MM.1S (cell line): ENCODE data around the gene SLC28A1.

Experiments used
- DNase-seq: peaks from one replicate; pipeline ENCODE4 v3.0.0-alpha.2; 2015
- H2AFZ ChIP-seq: fragments of 300-600 bp; sonication (generic); 2 replicates; pipeline ENCODE4 v1.6.0; 2016; ENCODE audit warnings: antibody characterized with exemption, low read length
- H3F3A ChIP-seq: fragments of 300-600 bp; sonication (generic); 2 replicates; pipeline ENCODE4 v1.6.1; 2016; ENCODE audit warnings: mild to moderate bottlenecking, antibody characterized with exemption, low read length, moderate library complexity, mixed read lengths; ENCODE audit not compliant: insufficient read depth
- H3K27ac ChIP-seq: fragments of 300-600 bp; sonication (generic); 2 replicates; pipeline ENCODE4 v1.5.1; 2016; ENCODE audit warnings: mild to moderate bottlenecking, low read length
- H3K27me3 ChIP-seq: fragments of 300-600 bp; sonication (generic); replicated peaks from 2 replicates; pipeline ENCODE4 v1.6.0; 2016; ENCODE audit warnings: low read length; ENCODE audit not compliant: insufficient read depth
- H3K36me3 ChIP-seq: fragments of 300-600 bp; sonication (generic); replicated peaks from 2 replicates; pipeline ENCODE4 v1.6.1; 2016; ENCODE audit warnings: mild to moderate bottlenecking, low read length, mixed read lengths; ENCODE audit not compliant: insufficient read depth
- H3K4me1 ChIP-seq: fragments of 300-600 bp; sonication (generic); 2 replicates; pipeline ENCODE4 v1.6.1; 2016; ENCODE audit warnings: low read length, mixed read lengths
- H3K4me2 ChIP-seq: fragments of 300-600 bp; sonication (generic); 2 replicates; pipeline ENCODE4 v1.6.0; 2016; ENCODE audit warnings: low read depth, low read length
- H3K4me3 ChIP-seq: fragments of 300-600 bp; sonication (generic); 2 replicates; pipeline ENCODE4 v1.5.1; 2016; ENCODE audit warnings: low read length, mixed read lengths
- H3K79me2 ChIP-seq: fragments of 300-600 bp; sonication (generic); 2 replicates; pipeline ENCODE4 v1.6.1; 2016; ENCODE audit warnings: mixed run types, low read length, mixed read lengths
- H3K9ac ChIP-seq: fragments of 300-600 bp; sonication (generic); 2 replicates; pipeline ENCODE4 v1.6.1; 2016; ENCODE audit warnings: low read length, mixed read lengths
- H3K9me2 ChIP-seq: fragments of 300-600 bp; sonication (generic); replicated peaks from 2 replicates; pipeline ENCODE4 v1.6.1; 2016; ENCODE audit warnings: mild to moderate bottlenecking, low read length, mixed read lengths; ENCODE audit not compliant: insufficient read depth
- H3K9me3 ChIP-seq: fragments of 300-600 bp; sonication (generic); replicated peaks from 2 replicates; pipeline ENCODE4 v1.6.1; 2016; ENCODE audit warnings: mild to moderate bottlenecking, low read length, mixed read lengths; ENCODE audit not compliant: insufficient read depth
- H4K20me1 ChIP-seq: fragments of 300-600 bp; sonication (generic); 2 replicates; pipeline ENCODE4 v1.6.1; 2016; ENCODE audit warnings: mild to moderate bottlenecking, low read length, moderate library complexity, mixed read lengths; ENCODE audit not compliant: insufficient read depth
- EZH2 ChIP-seq: fragments of 300-600 bp; sonication (generic); optimal IDR thresholded peaks from 2 replicates; pipeline ENCODE3; 2017; ENCODE audit warnings: low read depth, mild to moderate bottlenecking, antibody characterized with exemption, low read length, mixed read lengths
- EZH2phosphoT487 ChIP-seq: fragments of 300-600 bp; sonication (generic); IDR thresholded peaks from 2 replicates; pipeline ENCODE4 v1.6.1; 2018; ENCODE audit warnings: antibody characterized with exemption, low read length
- TF ChIP-seq, protein P1 (sequence below): fragments of 300-600 bp; sonication (generic); IDR thresholded peaks from 2 replicates; pipeline ENCODE4 v1.5.1; 2016; ENCODE audit warnings: antibody characterized with exemption, low read length, mixed read lengths

SLC28A1 gene

DNA sequence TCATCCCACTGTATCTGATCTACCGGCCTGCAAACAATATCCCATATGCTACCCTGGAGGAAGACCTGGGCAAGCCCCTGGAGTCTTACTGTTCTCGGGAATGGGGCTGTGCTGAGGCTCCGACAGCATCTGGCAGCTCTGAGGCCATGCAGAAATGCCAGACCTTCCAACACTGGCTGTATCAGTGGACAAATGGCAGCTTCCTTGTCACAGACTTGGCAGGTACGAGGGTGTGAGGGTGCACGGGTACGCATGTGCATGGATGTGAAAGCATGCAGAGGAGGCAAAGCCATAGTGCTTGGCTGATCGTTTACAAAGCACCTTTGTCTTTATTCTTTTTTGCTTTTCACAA is 20.0 kb upstream of the SLC28A1 start:
- H3K9ac ChIP-seq = no peak overlapping the region
- TF ChIP-seq, protein P1, sequence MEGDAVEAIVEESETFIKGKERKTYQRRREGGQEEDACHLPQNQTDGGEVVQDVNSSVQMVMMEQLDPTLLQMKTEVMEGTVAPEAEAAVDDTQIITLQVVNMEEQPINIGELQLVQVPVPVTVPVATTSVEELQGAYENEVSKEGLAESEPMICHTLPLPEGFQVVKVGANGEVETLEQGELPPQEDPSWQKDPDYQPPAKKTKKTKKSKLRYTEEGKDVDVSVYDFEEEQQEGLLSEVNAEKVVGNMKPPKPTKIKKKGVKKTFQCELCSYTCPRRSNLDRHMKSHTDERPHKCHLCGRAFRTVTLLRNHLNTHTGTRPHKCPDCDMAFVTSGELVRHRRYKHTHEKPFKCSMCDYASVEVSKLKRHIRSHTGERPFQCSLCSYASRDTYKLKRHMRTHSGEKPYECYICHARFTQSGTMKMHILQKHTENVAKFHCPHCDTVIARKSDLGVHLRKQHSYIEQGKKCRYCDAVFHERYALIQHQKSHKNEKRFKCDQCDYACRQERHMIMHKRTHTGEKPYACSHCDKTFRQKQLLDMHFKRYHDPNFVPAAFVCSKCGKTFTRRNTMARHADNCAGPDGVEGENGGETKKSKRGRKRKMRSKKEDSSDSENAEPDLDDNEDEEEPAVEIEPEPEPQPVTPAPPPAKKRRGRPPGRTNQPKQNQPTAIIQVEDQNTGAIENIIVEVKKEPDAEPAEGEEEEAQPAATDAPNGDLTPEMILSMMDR = no peak

DNA sequence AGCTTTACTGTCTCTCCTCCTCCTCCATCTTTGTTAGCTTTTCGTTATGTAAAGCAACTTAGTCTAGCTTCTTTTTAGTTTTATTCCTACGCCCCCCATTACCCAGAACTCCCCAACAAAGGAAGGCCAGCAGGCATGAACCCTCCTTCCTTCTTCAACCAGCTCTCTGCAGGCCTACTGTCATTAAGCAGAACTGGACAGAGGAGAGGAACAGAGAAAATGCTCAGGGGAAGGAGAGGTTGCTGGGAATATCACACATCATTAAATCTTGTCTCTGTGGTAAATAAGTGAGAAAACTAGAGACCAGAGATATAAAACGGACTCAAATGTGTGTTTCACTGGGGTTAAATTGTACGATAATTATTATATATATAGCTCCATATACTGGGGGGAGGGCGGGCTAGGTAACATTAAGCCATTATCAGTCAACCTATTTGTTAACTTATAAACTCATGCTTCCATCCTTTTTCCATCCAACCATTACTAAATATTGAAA is 19.3 kb upstream of the SLC28A1 start:
- H3K27ac ChIP-seq = no peak overlapping the region
- no peak overlapping the region for H3K4me3 ChIP-seq
- H3K79me2 ChIP-seq = no peaks in the 10 kb centered on the region
- TF ChIP-seq, protein P1 = no peak
- TF ChIP-seq EZH2phosphoT487 = no peak
- no peak for TF ChIP-seq EZH2
- H3K4me2 ChIP-seq = no peak overlapping the region
- H3F3A ChIP-seq = no peaks in the 10 kb centered on the region
- no peaks in the 10 kb centered on the region for H3K27me3 ChIP-seq
- no peak for DNase-seq
- no peak overlapping the region for H3K9ac ChIP-seq
- no peaks in the 10 kb centered on the region for H3K9me2 ChIP-seq
- H4K20me1 ChIP-seq = no peaks in the 10 kb centered on the region
- no peak overlapping the region for H2AFZ ChIP-seq
- H3K36me3 ChIP-seq = no peaks in the 10 kb centered on the region
- H3K9me3 ChIP-seq = no peaks in the 10 kb centered on the region
- no peaks in the 10 kb centered on the region for H3K4me1 ChIP-seq

More for the DNA sequence above, 20.0 kb upstream of the SLC28A1 start:
- no peak overlapping the region for H2AFZ ChIP-seq
- no peaks in the 10 kb centered on the region for H3F3A ChIP-seq
- H3K79me2 ChIP-seq = no peaks in the 10 kb centered on the region
- no peaks in the 10 kb centered on the region for H3K36me3 ChIP-seq
- H4K20me1 ChIP-seq = no peaks in the 10 kb centered on the region
- no peaks in the 10 kb centered on the region for H3K9me2 ChIP-seq
- H3K4me1 ChIP-seq = no peaks in the 10 kb centered on the region
- no peak for DNase-seq
- H3K27me3 ChIP-seq = no peaks in the 10 kb centered on the region
- no peaks in the 10 kb centered on the region for H3K9me3 ChIP-seq
- no peak overlapping the region for H3K27ac ChIP-seq
- H3K4me3 ChIP-seq = no peak overlapping the region
- H3K4me2 ChIP-seq = no peak overlapping the region

DNA sequence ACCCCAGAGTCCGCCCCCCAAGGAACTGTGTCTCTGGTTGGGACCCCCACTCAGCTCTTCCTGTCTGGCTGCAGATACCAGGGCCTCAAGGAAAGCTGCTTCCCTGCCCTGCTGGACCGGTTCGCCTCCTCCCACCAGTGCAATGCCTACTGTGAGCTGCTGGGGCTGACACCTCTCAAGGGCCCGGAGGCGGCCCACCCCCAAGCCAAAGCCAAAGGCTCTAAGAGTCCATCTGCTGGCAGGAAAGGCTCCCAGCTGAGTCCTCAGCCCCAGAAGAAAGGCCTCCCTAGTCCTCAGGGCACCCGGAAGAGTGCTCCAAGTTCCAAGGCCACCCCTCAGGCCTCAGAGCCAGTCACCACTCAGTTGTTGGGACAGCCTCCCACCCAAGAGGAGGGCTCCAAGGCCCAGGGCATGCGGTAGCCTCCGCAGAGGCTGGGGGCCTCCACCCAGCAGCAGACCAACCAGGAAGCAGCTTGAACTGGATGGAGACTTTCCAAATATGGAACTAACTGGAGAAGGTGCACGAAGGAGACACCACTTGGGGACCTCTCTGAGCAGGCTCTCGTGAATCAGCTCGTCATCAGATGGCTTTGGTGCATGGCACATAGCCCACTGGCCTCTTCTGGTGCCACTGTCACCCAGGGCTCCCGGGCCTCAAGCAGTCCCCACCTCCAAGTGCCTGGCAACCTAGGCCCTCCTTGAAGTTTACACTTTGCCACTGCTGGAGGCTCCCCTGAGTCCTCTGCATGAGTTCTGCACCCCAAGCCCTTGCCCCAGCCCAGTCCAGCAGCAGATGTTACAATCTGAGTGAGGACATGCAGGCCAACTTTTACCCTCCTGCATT is 16.2 kb upstream of the SLC28A1 start:
- no peaks in the 10 kb centered on the region for H4K20me1 ChIP-seq
- H3K27me3 ChIP-seq = no peaks in the 10 kb centered on the region
- H3K4me1 ChIP-seq = no peaks in the 10 kb centered on the region
- TF ChIP-seq, protein P1 = no peak
- TF ChIP-seq EZH2phosphoT487 = no peak
- no peak for TF ChIP-seq EZH2
- no peaks in the 10 kb centered on the region for H3K36me3 ChIP-seq
- H3K9me2 ChIP-seq = no peaks in the 10 kb centered on the region
- no peak overlapping the region for H3K9ac ChIP-seq
- H3K4me2 ChIP-seq = no peak overlapping the region
- DNase-seq = no peak
- no peak overlapping the region for H2AFZ ChIP-seq
- H3F3A ChIP-seq = no peaks in the 10 kb centered on the region
- no peaks in the 10 kb centered on the region for H3K9me3 ChIP-seq
- no peaks in the 10 kb centered on the region for H3K79me2 ChIP-seq
- H3K27ac ChIP-seq = no peak overlapping the region
- no peak overlapping the region for H3K4me3 ChIP-seq
